Stimulated activated naive CD4-positive, alpha-beta T cell treated with Interleukin-2 at 50 U/mL for 16 hours (primary cell): ENCODE data around the gene TCERG1L.

Experiments
- DNase-seq: peaks from one replicate; lab custom pipeline; 2025; lab: John Stamatoyannopoulos, UW

The TCERG1L gene

GRCh38 chr10:131067690-131068089 lies 243.8 kb downstream of the TCERG1L start:
- DNase-seq, result no peak

- no peak for DNase-seq
Observed at GRCh38 chr10:131065673-131066305, 245.7 kb downstream of the TCERG1L start.

GRCh38 chr10:131063311-131063710 lies 248.2 kb downstream of the TCERG1L start:
- DNase-seq, result no peak

- no peak for DNase-seq
Observed at GRCh38 chr10:131062621-131063260, 248.8 kb downstream of the TCERG1L start.

GRCh38 chr10:131061216-131061615 lies 250.3 kb downstream of the TCERG1L start:
- DNase-seq, result no peak

GRCh38 chr10:131059881-131060280 lies 251.6 kb downstream of the TCERG1L start:
- no peak for DNase-seq

GRCh38 chr10:131058799-131059198 lies 252.7 kb downstream of the TCERG1L start:
- no peak for DNase-seq

GRCh38 chr10:131056781-131057180 lies 254.7 kb downstream of the TCERG1L start:
- DNase-seq, result no peak

- DNase-seq, result no peak
Observed at GRCh38 chr10:131056091-131056579, 255.4 kb downstream of the TCERG1L start.

GRCh38 chr10:131055437-131055836 lies 256.1 kb downstream of the TCERG1L start:
- no peak for DNase-seq

GRCh38 chr10:131053192-131053591 lies 258.3 kb downstream of the TCERG1L start:
- DNase-seq, result no peak

GRCh38 chr10:131050162-131050766 lies 261.3 kb downstream of the TCERG1L start:
- DNase-seq, result no peak

GRCh38 chr10:131049016-131049415 lies 262.5 kb downstream of the TCERG1L start:
- no peak for DNase-seq

- no peak for DNase-seq
Observed at GRCh38 chr10:131048606-131049005, 262.9 kb downstream of the TCERG1L start.

GRCh38 chr10:131047501-131047900 lies 264.0 kb downstream of the TCERG1L start:
- DNase-seq, result no peak

- no peak for DNase-seq
Observed at GRCh38 chr10:131046194-131046593, 265.3 kb downstream of the TCERG1L start.

- DNase-seq, result no peak
Observed at GRCh38 chr10:131044379-131045111, 267.0 kb downstream of the TCERG1L start.

GRCh38 chr10:131043039-131043691 lies 268.4 kb downstream of the TCERG1L start:
- DNase-seq, result no peak
